NCI-H2196 (cell line): ENCODE results near the gene RFX4.
"Not testable (repeated sequence)": the region's sequence is repeated elsewhere in the genome, so short reads cannot be mapped to it uniquely, and the experiment has no call there.

Experiments
- DNase-seq: peaks from one replicate; lab custom pipeline; 2025; ENCODE audit not compliant: unreplicated experiment; lab: John Stamatoyannopoulos, UW

The RFX4 gene

DNA sequence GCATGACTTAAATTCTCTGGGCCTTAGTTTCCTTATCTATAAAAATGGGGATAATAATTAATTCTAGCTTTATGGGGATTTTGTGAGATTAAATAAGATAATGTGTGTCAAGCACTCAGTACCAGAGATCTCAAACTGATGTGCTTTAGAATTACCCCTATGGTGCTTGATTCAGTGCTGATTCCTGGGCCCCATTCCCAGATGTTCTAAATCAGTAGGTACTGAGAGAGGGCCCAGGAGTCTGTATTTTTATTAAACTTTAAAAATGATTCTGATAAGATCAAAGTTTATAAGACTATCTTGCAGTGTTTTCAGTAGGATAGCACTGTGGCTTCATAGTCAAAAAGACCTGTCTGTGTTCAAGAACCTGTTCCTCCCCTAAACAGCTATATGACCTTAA, 102.6 kb downstream of the RFX4 start:
- DNase-seq: no peak

DNA sequence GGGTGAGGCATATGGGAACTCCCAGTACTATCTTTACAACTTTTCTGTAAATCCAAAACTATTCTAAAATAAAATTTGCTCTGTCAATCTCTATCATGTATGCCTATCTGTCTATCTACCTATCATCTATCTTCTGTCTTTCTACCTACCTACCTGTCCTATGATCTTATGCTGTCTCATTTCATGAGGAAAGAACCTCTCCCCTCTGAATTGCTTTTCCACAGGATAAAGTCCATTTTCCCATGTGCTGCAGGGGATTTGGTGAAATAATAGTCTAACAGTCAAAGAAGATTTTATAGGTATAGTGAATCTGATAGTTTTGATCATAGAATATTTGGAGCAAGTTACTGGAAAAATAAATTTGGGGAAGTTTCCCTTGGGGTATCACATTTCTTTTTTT, 104.9 kb downstream of the RFX4 start:
- no peak for DNase-seq

DNA sequence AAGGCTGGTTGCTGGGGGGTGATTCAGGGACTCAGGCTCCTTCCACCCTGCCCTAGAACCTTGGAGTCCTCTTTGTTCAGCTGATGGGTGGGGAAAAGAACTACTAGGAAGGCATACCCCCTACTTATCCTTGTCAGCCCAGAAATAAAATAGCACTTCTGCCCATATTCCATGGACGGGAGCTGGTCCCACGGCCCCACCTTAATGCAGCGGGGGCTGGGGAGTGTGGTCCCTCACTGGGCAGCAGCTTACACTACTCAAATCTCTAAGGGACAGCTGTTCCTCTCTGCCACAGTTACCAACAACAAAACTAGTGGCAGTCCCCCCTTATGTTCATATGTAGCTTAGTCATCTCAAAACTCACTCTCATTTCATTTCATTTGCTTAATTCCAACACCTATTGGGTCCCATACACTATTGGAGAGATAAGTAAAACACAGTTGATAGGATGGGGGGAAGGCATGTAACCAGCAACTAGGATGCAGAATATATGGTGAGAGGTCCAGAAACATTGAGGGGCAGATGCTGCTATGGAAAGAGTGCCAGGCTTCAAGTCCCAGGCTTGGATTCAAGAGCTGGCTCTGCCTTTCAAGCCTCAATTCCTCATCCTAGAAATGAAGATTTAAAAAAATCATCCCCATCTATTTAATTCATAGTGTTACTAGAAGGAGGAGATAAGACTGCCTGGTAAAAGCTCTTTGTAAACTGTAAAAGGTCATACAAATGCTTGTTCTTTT, 107.9 kb downstream of the RFX4 start:
- no peak for DNase-seq

DNA sequence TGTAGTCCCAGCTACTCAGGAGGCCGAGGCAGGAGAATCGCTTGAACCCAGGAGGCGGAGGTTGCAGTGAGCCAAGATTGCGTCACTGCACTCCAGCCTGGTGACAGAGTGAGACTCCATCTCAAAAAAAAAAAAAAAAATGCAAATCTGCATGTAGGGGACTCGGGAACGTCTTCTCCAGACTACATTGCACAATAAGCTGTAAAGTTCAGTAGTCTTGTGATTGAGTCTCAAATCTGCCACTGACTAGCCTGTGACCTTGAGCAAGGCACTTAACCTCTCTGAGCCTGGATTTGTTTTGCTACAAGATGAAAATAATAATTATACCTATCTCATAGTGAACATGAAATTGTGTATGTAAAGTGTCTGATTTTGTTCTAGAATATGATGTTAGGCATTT, 109.2 kb downstream of the RFX4 start:
- DNase-seq: not testable (repeated sequence)

DNA sequence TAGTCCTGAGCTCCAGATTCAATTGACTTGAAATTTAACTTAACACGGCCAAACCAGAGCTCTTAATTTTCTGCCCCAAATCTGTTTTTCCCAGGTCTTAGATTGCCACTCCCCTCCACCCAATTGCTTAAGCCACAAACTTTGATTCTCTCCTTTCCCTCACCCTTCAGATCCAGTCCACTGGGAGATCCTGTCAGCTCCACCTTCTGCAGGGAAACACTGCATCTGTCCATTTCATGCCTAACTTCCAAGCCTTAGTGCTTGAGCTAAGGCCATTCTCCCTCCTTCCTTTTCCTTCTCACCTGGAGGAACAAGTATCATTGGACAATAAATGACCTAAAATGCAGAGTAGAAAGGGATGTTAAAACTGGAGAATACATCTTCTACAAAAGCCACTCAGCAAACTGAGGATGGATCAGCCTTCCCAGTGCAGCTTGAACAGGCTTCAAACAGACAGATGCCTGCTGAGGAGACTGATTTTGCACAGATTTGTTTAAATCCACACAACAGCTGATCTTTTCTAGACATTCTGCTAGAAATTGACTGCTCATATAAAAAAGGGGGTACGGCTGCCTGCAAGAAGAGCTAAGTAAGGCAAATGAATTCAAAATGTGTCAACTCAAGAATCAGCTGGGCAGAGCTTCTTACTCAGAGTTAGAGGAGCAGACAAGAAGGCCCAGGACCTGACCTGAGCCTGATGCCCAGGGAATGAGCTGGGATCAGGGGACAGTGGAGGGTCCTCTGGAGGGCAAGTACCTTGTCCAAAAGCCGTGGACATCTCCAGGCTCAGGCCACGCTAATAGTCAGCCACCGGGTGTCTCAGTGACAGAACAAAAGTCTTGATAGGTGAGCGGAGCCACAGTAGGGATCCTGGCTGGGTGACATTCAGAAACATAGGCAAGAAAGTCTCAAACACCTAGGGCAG, 110.4 kb downstream of the RFX4 start:
- no peak for DNase-seq

DNA sequence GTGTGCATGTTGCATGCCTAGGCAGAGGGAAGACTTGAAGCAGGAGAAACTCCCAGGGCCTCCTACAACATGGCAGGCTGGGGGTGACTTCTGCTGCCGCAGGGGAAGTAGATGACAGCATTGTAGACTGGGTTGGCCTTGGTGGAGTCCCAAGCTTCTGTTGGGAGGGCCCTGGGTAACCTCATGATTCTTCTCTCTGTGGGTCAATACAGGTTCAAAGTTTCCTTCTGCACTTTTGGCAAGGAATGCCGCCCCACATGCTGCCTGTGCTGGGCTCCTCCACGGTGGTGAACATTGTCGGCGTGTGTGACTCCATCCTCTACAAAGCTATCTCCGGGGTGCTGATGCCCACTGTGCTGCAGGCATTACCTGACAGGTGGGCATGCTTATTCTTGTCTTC, 113.3 kb downstream of the RFX4 start:
- DNase-seq: no peak

DNA sequence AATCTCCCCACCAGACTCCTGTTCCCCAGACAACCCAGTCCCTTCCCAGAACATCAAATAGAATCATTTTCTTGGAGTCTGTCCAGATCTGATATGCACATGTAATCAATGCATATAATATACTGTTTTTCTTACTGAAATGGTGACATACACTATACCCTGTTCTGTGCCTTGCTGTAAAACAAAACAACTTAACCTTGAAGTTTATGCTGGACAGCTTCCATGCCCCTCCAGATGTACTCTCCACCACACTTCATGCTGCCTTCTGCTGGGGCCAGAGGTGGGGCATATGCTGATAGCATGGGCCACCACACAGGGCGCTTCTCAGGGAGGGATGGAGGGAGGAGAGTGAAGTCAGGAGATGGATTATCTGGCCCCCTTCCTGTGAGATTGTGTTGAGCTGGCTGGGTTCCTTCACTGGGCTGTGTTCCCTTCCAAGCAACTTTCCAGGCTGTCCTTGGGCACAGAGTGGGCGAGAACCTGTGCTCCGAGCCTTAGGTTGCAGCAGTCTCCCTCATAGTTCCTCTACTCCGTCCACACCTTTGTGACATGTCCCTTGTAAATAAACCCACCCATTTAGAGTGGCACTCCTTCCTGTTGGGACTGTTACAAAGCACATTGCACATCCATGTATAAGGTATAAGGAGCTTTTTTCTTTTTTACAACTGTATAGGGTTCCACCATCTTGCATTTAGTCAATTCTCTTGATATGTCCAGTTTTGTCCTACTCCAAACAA, 114.0 kb downstream of the RFX4 start:
- DNase-seq: no peak

DNA sequence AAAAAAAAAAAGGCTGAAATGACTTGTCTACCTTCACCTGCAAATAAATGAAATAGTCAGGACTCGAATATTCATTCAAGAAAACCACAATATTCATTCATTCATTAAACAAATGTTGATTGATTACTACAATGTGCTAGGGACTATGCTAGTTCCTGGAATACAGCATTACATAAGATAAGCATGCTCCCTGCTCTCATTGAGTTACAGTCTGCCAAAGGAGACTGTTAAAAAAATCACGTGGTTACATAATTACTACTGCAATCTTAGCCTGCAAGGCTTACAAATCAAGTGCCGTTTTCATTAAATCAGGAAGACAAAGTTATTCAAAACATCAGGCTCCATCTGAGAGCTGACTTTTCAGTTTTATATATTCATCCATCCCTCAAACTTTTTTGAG, 121.3 kb downstream of the RFX4 start:
- DNase-seq: no peak

DNA sequence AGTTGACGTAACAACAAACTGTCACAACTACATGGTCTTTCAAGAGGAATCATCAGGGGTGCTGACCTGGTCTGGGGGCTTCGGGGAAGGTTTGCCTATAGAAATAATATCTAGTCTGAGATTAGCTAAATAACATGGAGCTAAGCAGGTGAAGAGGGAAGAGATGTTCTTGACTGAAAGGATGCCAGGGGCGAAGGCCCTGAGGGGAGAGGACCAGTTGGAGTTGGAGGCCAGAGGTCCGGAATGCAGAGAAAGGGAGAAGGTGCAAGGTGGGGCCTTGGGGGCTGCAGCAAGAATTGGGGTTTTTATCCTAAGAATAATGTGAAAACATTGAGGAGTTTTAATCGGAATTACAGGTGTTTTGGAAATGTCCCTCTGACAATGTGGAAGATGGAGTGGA, 123.2 kb downstream of the RFX4 start:
- no peak for DNase-seq

DNA sequence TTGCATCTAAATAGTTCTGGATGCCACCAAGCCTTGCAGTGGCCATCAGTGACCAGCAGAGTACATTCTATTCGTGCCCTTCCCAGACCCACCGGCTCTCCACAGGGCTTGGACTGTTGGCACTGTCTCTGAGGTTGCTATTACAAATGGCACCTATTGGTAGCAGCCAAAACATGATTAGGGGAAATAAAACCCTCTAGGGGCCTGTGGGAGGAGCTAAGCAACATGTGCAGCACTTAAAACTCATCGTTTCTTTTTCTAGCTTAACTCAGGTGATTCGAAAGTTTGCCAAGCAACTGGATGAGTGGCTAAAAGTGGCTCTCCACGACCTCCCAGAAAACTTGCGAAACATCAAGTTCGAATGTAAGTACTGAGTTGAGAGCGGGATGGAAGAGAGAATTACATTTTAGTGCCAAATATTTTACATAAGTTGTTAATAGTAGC, 126.3 kb downstream of the RFX4 start:
- DNase-seq: no peak

DNA sequence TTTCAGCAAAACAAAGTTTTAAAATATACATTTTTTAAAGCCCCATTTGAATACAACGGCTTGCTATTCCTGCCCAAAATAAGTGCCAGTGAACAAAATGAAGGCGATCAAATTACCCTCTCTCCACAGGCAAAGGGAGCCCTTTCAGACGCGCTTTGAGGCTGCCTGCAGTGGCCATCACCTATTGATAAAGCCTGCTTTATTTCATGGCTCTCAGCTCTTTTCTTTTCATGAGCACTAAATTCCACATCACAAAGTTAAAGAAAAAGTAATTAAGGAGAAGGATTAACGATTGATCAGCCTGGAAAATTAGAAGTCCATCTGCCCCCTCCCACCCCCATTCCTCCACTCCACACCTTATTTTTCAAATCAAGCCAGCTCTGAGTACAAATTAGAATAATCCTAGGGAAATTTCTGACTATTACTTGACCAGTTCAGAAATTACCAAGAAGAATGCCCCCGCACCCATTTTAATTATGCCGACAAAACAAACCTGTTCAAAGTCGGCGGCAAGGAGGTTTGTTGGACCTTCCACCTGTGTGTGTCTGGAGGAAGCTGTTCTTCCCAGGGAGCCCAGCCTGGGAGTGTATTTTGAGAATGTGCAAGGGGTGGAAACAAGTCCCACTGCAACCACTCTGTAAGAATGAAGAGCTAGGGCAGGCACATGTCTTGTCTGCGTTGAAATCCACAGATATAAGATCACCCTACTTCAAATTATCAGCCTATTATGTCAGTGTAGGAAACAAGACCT, 127.5 kb downstream of the RFX4 start:
- DNase-seq: no peak

DNA sequence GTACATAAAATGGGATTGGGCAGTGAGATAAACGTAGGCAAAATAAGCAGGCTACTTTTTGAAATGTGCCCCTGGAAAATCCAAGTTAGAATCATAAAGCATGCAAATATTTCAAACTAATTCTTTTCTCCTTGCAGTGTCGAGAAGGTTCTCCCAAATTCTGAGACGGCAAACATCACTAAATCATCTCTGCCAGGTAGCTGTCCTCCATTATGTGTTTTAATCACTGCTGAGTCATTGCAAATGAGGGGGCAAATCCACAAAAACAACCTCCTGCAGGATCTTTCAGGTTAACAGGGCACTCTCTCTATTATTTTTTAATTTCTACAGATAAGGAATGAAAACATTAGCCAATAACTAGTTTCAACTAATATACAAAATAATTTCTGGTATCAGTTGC, 128.5 kb downstream of the RFX4 start:
- no peak for DNase-seq

DNA sequence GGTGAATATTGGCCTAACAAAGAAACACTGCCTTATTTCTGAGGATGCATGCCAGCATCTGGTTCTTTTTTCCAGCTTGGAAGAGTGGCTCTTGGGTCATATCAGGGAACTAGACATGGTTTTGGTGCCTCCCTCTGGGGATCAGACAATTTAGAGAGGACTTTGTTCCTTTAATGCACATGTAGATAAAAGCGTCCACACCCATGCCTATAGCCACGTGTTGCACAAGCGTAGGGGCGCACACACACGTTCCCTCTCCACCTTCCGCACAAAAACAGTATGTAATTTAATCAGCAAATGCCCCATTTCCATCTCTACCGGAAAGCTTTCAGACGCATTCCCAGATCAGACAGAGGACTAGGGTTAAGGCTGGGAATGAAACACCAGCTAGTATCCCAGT, 130.0 kb downstream of the RFX4 start:
- no peak for DNase-seq

DNA sequence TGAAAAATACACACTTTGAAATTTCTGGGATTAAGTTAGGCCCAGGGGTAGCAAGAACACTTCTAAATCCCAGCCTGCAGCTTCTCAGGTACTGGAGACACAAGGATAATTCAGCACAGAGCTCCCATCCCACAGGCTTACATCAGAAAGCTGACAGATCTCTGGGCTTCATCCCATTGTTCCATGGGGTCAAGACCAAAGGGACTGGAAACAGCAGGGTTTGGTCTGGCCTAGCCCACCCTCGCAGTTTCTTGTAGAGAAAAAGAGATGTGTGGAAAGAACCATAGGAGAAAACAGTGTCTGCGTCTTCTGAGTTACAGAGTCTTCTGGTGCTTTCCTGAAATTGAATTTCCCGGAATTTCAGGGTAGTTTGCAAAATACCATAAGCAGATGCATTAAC, 132.1 kb downstream of the RFX4 start:
- DNase-seq: no peak

DNA sequence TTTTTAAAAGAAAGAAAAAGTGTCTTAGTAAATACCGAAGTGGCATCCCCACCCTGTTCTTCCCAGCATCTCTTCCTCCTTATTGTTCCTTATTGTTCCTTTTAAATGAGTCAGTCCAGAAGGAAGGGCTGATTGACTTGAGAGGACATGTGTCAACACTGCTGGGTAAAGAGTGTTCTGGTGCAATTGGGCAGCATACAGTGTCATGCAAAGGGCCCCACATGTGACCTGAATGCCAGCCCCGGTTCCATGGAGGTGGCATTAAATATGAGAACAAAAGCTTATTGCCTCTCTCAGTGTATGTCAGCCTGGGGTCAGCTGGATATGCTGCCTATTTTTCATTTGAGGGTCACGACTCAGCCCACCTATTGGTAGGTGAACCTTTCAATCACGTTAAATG, 132.8 kb downstream of the RFX4 start:
- DNase-seq: no peak

DNA sequence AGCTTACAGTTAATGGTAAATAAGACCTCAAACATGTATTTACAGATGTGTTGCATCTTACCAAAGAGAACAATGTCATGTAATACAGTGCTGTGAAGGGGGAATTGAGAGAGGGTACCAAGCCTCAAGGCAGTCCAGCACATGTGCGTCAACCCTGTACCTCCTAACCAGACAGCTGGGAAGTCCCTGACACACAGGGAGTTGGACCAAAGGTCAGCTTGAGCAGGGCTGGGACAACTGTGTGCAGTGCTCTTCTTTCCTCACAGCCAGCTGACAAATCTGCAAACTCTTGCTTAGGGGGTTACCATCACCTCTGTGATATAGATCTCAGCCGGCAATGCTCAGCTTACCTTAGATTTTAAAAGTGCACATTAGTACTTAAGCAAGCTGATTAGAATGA, 134.9 kb downstream of the RFX4 start:
- no peak for DNase-seq

DNA sequence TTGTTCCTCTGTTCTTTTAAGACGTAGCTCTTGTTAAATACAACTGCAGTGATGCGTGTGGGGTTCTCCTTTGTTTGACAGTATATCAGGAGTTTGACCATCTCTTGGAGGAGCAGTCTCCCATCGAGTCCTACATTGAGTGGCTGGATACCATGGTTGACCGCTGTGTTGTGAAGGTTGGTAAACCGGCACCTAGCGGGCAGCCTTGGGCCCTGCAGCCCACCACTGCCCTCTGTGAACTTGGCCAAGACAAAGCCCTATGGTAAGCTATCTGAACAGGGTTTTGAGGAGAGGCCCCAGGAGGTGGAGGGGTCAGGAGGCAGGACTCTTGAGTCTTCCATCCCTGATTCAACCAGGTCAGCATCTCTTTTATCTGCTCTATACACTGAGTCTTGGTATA, 137.1 kb downstream of the RFX4 start:
- no peak for DNase-seq

DNA sequence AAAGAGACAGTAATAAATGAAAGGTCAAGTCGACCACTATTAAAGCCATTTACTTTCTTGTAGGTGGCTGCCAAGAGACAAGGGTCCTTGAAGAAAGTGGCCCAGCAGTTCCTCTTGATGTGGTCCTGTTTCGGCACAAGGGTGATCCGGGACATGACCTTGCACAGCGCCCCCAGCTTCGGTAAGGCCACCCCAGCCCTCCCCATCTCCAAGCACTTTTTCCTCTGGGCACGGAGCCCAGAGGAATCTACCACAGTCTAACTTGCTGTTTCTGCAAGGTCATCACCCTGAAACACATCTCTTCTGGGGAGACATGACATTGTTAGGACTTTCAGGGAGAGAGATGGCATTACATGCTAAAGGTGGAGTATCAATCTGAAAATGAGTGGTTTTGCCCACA, 137.9 kb downstream of the RFX4 start:
- no peak for DNase-seq

DNA sequence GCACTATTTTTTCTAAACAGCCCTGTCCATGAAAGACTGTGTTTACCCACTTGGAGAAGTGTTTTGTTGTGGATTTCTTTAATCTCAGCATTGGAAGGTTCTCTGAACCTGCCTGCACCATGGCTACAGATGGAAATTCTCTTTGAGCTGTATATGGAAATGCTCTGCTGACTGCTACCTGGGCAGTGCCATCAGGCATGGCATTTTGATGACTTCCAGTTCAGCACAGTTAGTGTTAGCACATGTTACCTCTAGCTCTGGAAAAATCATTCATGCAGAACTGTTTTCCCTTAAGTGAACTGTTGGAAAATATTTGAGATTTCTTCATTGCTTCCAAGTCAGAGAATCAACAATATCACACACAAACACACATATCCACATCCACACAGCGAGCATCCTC, 139.1 kb downstream of the RFX4 start:
- DNase-seq: no peak

DNA sequence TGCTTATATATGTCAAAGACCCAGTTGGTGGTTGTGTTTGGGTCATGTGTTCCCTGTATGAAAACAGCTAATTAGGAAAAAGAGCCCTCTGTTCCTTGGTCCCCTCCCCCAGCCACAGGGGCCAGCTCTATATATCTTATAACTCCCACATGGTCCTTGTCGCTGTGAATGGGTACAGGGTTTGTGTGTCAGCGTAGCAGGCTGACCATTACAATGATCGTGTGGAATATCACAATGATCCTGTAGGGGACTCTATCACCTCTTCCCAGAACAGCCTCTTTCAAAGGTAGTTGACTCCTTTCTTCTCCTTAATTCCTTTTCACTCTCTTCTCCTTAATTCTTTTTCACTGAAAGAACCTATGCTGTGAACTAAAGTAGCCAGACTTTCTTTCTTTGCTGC, 140.0 kb downstream of the RFX4 start:
- no peak for DNase-seq

DNA sequence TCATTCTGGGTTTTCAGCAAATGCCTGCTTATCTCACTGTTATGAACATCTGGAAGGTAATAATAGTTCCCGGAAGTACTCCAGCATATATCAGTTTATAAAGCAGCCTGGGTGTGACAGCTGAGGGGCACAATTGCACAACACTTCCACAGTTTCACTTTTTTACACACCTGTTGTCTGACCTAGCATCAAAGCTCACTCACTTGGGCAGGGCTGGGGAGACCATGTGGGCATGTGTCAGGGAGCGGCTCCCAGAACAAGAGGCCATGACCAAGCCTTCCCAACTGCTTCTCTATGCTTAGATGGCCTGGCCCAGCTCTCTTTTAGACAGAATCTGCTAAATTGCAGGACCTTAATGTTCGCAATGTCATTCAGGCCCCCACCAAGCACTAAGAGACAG, 140.6 kb downstream of the RFX4 start:
- DNase-seq: no peak
